HL-60 (cell line): Measurements from ENCODE around the gene CPPED1.

ENCODE experiments used
- DNase-seq, 2 experiments: peaks; one replicate each; pipeline ENCODE4 v3.0.0-alpha.2; 2010 to 2020; ENCODE audit warnings: low read depth in 1 of 2, low spot score in 1 of 2
- H3K27ac ChIP-seq: fragments of 250-450 bp; sonication (Bioruptor Pico); replicated peaks from 2 replicates; pipeline ENCODE4 v1.5.1; 2020; ENCODE audit warnings: mild to moderate bottlenecking, moderate library complexity
- H3K27me3 ChIP-seq: fragments of 250-450 bp; sonication (Bioruptor Pico); 2 replicates; pipeline ENCODE4 v1.5.1; 2021; ENCODE audit warnings: mild to moderate bottlenecking, moderate library complexity; ENCODE audit not compliant: insufficient read depth, poor library complexity, severe bottlenecking
- H3K4me3 ChIP-seq: replicated peaks from 2 replicates; pipeline ENCODE4 v1.5.1; 2011; ENCODE audit warnings: mild to moderate bottlenecking, control low read depth, low read length; ENCODE audit not compliant: insufficient read depth
- GABPA ChIP-seq: IDR thresholded peaks from 2 replicates; pipeline ENCODE4 v1.6.1; 2012; ENCODE audit warnings: low read depth
- POLR2AphosphoS5 ChIP-seq: IDR thresholded peaks from 2 replicates; pipeline ENCODE4 v1.6.1; 2012; ENCODE audit warnings: low read depth
- REST ChIP-seq: IDR thresholded peaks from 2 replicates; pipeline ENCODE4 v1.6.1; 2012; ENCODE audit warnings: low read depth; ENCODE audit not compliant: insufficient replicate concordance
- SPI1 ChIP-seq: IDR thresholded peaks from 2 replicates; pipeline ENCODE4 v1.6.1; 2012; ENCODE audit warnings: low read depth, mild to moderate bottlenecking, borderline replicate concordance
- long read RNA-seq: library from polyadenylated mRNA; unstranded; transcript quantifications from one replicate; pipeline ENCODE4 v2.0.0, GENCODE V29; 2020
- TF ChIP-seq, protein P1 (sequence below): IDR thresholded peaks from one replicate; pipeline ENCODE4 v1.5.1; 2011; ENCODE audit warnings: low read length, control low read depth, inconsistent platforms; ENCODE audit not compliant: insufficient read depth

Gene CPPED1, protein sequence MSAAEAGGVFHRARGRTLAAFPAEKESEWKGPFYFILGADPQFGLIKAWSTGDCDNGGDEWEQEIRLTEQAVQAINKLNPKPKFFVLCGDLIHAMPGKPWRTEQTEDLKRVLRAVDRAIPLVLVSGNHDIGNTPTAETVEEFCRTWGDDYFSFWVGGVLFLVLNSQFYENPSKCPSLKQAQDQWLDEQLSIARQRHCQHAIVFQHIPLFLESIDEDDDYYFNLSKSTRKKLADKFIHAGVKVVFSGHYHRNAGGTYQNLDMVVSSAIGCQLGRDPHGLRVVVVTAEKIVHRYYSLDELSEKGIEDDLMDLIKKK
- long read RNA-seq, full-length matches to known transcripts, result 106 of 111 reads
- long read RNA-seq, partial matches to known transcripts, result 4 of 111 reads
- long read RNA-seq, other reads (novel, unspliced or antisense), result 1 of 111 reads

GRCh38 chr16:12803203-12804093 is at the start of gene CPPED1:
CPPED1 (minus strand) TSS chr16:12803887; CDS start chr16:12803776, 111 bp downstream.
- Histone ChIP-seq H3K27me3 (no peaks in the 10 kb centered on the region), H3K4me3 (peak within 1 kb of the TSS; percentile 60), H3K27ac (peak within 1 kb of the TSS; percentile 93)
- TF ChIP-seq REST (peak; percentile 68), POLR2AphosphoS5 (peak; percentile 84), GABPA (peak; percentile 90), SPI1 (no peak)
- peak; percentile 80 to 92 for DNase-seq

DNA sequence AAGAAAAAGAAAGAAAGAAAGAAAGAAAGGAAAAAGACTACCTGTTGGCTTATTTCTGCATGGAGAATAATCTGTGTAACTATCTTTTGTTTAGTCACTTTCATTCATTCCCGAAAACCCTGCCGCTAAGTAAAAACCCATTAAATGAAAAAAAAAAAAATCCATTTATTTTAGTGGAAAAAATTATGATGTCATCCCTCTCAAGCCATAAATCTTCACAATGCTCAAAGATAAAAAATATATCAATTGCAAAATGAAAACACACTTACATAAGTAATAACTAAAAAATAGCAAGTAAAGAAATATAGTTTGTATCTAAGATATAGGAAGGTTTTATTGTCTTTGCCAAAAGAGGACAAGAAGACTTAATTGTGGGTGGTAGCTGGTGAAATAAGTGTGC is 46.5 kb upstream of the CPPED1 start:
- DNase-seq, result no peak
- Histone ChIP-seq H3K4me3 (no peak overlapping the region), H3K27ac (no peak overlapping the region), H3K27me3 (no peaks in the 10 kb centered on the region)
- TF ChIP-seq SPI1 (no peak), POLR2AphosphoS5 (no peak), REST (no peak), GABPA (no peak)
- TF ChIP-seq, protein P1, sequence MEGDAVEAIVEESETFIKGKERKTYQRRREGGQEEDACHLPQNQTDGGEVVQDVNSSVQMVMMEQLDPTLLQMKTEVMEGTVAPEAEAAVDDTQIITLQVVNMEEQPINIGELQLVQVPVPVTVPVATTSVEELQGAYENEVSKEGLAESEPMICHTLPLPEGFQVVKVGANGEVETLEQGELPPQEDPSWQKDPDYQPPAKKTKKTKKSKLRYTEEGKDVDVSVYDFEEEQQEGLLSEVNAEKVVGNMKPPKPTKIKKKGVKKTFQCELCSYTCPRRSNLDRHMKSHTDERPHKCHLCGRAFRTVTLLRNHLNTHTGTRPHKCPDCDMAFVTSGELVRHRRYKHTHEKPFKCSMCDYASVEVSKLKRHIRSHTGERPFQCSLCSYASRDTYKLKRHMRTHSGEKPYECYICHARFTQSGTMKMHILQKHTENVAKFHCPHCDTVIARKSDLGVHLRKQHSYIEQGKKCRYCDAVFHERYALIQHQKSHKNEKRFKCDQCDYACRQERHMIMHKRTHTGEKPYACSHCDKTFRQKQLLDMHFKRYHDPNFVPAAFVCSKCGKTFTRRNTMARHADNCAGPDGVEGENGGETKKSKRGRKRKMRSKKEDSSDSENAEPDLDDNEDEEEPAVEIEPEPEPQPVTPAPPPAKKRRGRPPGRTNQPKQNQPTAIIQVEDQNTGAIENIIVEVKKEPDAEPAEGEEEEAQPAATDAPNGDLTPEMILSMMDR, result no peak

GRCh38 chr16:12846592-12846991 is 42.9 kb upstream of the CPPED1 start:
- TF ChIP-seq REST (no peak), GABPA (no peak), POLR2AphosphoS5 (no peak), SPI1 (no peak)
- TF ChIP-seq, protein P1, result no peak
- H3K27me3 ChIP-seq, result no peaks in the 10 kb centered on the region
- DNase-seq, result no peak
- H3K4me3 ChIP-seq, result no peak overlapping the region
- no peak overlapping the region for H3K27ac ChIP-seq
